ENCODE data around the gene MON1A.

MON1A gene

DNA sequence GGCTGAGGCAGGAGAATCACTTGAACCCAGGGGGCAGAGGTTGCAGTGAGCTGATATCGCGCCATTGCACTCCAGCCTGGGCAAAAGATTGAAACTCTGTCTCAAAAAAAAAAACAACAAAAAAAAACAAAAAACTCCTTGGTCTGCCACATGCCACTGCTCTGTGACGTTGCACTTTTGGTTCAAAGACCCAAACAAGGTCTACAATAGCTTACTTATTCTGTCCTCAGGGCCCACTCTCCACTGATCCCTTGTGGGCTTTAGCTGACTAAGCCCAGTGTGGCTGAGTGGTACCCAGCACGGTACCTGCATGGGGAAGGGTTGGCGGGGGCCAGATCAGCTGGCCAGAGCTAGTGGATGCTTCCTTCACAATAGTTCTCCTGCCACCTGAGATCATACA is 1.8 kb downstream of the MON1A start:
- TF ChIP-seq CSDC2 (CRISPR knock-in tag; IDR thresholded peaks at IDR 0.05), result no peak
- no peak for TF ChIP-seq ZNF70 (CRISPR knock-in tag; IDR thresholded peaks at IDR 0.05)
- TF ChIP-seq SNAI2 (CRISPR knock-in tag; IDR thresholded peaks at IDR 0.05), result no peak
- no peak for TF ChIP-seq BACH2 (CRISPR knock-in tag; IDR thresholded peaks at IDR 0.05; ENCODE audit: borderline replicate concordance)
- TF ChIP-seq TOX (CRISPR knock-in tag; IDR thresholded peaks at IDR 0.05; ENCODE audit: borderline replicate concordance), result no peak
- no peak for TF ChIP-seq ZFP30 (CRISPR knock-in tag; IDR thresholded peaks at IDR 0.05)
- TF ChIP-seq PPARA (CRISPR knock-in tag; IDR thresholded peaks at IDR 0.05; ENCODE audit: borderline replicate concordance), result no peak
- TF ChIP-seq RARB (CRISPR knock-in tag; IDR thresholded peaks at IDR 0.05), result no peak
- TF ChIP-seq OSR1 (CRISPR knock-in tag; IDR thresholded peaks at IDR 0.05), result no peak
- no peak for TF ChIP-seq ZC3H10 (CRISPR knock-in tag; IDR thresholded peaks at IDR 0.05)
- no peak for TF ChIP-seq ISL1 (CRISPR knock-in tag; IDR thresholded peaks at IDR 0.05)
- no peak for TF ChIP-seq ZNF565 (CRISPR knock-in tag; conservative IDR thresholded peaks at IDR 0.05; ENCODE audit: low read depth)
- TF ChIP-seq CSRNP3 (CRISPR knock-in tag; IDR thresholded peaks at IDR 0.05), result no peak
- no peak for TF ChIP-seq ZNF8 (CRISPR knock-in tag; IDR thresholded peaks at IDR 0.05)
- no peak for TF ChIP-seq ZFP3 (CRISPR knock-in tag; IDR thresholded peaks at IDR 0.05)
- TF ChIP-seq, protein P1, sequence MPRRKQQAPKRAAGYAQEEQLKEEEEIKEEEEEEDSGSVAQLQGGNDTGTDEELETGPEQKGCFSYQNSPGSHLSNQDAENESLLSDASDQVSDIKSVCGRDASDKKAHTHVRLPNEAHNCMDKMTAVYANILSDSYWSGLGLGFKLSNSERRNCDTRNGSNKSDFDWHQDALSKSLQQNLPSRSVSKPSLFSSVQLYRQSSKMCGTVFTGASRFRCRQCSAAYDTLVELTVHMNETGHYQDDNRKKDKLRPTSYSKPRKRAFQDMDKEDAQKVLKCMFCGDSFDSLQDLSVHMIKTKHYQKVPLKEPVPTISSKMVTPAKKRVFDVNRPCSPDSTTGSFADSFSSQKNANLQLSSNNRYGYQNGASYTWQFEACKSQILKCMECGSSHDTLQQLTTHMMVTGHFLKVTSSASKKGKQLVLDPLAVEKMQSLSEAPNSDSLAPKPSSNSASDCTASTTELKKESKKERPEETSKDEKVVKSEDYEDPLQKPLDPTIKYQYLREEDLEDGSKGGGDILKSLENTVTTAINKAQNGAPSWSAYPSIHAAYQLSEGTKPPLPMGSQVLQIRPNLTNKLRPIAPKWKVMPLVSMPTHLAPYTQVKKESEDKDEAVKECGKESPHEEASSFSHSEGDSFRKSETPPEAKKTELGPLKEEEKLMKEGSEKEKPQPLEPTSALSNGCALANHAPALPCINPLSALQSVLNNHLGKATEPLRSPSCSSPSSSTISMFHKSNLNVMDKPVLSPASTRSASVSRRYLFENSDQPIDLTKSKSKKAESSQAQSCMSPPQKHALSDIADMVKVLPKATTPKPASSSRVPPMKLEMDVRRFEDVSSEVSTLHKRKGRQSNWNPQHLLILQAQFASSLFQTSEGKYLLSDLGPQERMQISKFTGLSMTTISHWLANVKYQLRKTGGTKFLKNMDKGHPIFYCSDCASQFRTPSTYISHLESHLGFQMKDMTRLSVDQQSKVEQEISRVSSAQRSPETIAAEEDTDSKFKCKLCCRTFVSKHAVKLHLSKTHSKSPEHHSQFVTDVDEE (CRISPR knock-in tag; IDR thresholded peaks at IDR 0.05), result no peak
- TF ChIP-seq CREB5 (CRISPR knock-in tag; IDR thresholded peaks at IDR 0.05; ENCODE audit: low read depth), result no peak
- ATAC-seq, result no peak

DNA sequence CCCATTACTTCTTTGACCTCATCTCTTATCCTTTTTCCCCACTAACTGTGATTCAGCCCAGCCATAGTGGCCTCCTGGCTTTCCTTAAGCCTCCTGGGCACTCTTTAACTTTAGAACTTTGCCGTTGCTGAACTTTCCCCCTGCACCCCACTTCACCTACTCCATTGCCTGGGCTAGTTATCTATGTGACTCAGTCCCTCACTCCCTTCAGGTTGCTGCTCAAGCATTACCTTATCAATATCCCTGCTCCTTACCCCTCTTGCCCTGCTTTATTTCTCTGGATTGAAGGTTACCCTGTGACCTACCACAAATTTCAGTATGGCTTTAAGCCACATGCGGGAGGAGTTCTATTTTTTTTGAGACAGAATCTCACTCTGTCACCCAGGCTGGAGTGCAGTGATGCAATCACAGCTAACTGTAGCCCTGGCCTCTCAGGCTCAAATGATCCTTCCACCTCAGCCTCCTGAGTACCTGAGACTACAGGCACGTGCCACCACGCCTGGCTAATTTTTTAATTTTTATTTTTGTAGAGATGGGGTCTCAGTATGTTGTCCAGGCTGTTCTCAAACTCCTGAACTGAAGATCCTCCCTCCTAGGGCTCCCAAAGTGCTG is 3.4 kb downstream of the MON1A start:
- ATAC-seq, result no peak
- no peak for TF ChIP-seq ZFP3 (CRISPR knock-in tag; IDR thresholded peaks at IDR 0.05)
- no peak for TF ChIP-seq BACH2 (CRISPR knock-in tag; IDR thresholded peaks at IDR 0.05; ENCODE audit: borderline replicate concordance)
- no peak for TF ChIP-seq ZNF565 (CRISPR knock-in tag; conservative IDR thresholded peaks at IDR 0.05; ENCODE audit: low read depth)
- TF ChIP-seq, protein P2, sequence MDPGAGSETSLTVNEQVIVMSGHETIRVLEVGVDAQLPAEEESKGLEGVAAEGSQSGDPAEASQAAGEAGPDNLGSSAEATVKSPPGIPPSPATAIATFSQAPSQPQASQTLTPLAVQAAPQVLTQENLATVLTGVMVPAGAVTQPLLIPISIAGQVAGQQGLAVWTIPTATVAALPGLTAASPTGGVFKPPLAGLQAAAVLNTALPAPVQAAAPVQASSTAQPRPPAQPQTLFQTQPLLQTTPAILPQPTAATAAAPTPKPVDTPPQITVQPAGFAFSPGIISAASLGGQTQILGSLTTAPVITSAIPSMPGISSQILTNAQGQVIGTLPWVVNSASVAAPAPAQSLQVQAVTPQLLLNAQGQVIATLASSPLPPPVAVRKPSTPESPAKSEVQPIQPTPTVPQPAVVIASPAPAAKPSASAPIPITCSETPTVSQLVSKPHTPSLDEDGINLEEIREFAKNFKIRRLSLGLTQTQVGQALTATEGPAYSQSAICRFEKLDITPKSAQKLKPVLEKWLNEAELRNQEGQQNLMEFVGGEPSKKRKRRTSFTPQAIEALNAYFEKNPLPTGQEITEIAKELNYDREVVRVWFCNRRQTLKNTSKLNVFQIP (CRISPR knock-in tag; IDR thresholded peaks at IDR 0.05; ENCODE audit: borderline replicate concordance, low read depth), result no peak
- TF ChIP-seq, protein P1 (CRISPR knock-in tag; IDR thresholded peaks at IDR 0.05), result no peak
- no peak for TF ChIP-seq ZNF70 (CRISPR knock-in tag; IDR thresholded peaks at IDR 0.05)
- TF ChIP-seq ZC3H10 (CRISPR knock-in tag; IDR thresholded peaks at IDR 0.05), result no peak
- TF ChIP-seq PPARA (CRISPR knock-in tag; IDR thresholded peaks at IDR 0.05; ENCODE audit: borderline replicate concordance), result no peak
- no peak for TF ChIP-seq ISL1 (CRISPR knock-in tag; IDR thresholded peaks at IDR 0.05)
- TF ChIP-seq TOX (CRISPR knock-in tag; IDR thresholded peaks at IDR 0.05; ENCODE audit: borderline replicate concordance), result no peak
- no peak for TF ChIP-seq RARB (CRISPR knock-in tag; IDR thresholded peaks at IDR 0.05)
- no peak for TF ChIP-seq ESRRG (CRISPR knock-in tag; IDR thresholded peaks at IDR 0.05)
- no peak for TF ChIP-seq ZNF8 (CRISPR knock-in tag; IDR thresholded peaks at IDR 0.05)
- no peak for TF ChIP-seq ARNTL (CRISPR knock-in tag; IDR thresholded peaks at IDR 0.05; ENCODE audit: borderline replicate concordance, low read depth)

All from SK-N-SH treated with all-trans-retinoic acid at 6 μM for 48 hours (cell line).